ENCODE results near the gene MYO18B.

The MYO18B gene

GRCh38 chr22:26065847-26066246 lies 323.9 kb downstream of the MYO18B start:
- H3K9me3 ChIP-seq (replicated peaks in 1 of 2; ENCODE audit: control insufficient read depth in 2 of 2, insufficient read depth in 1 of 2, low read depth in 1 of 2, low read length in 2 of 2) = no peaks in the 10 kb centered on the region
- H3K9ac ChIP-seq (ENCODE audit: low read depth, low read length, poor library complexity) = no peak overlapping the region
- no peak for DNase-seq (ENCODE audit: low spot score)
- peaks cover 8 to 26% of the 10 kb centered on the region in 2 donors for H3K4me1 ChIP-seq (ENCODE audit: control insufficient read depth in 2 of 2, insufficient read depth in 1 of 2, low read depth in 1 of 2, low read length in 2 of 2)
- no peak overlapping the region for H2BK120ac ChIP-seq (ENCODE audit: low read depth, low read length)
- H2BK15ac ChIP-seq (ENCODE audit: low read length) = no peak overlapping the region
- no peak overlapping the region for H2AK5ac ChIP-seq (ENCODE audit: low read depth, low read length)
- no peak overlapping the region for H3K14ac ChIP-seq (ENCODE audit: low read length)
- H2BK12ac ChIP-seq (ENCODE audit: low read length) = no peak overlapping the region
- H2BK5ac ChIP-seq (ENCODE audit: low read length) = no peak overlapping the region
- H4K91ac ChIP-seq (ENCODE audit: low read depth, low read length, poor library complexity) = no peak overlapping the region
- no peak overlapping the region for H3K4me3 ChIP-seq (ENCODE audit: low read length in 2 of 2)
- H3K27ac ChIP-seq (replicated peaks; ENCODE audit: low read length) = peak overlapping the region; percentile 82
- no peak overlapping the region for H4K8ac ChIP-seq (ENCODE audit: low read depth, low read length)
- H3K79me1 ChIP-seq (ENCODE audit: low read depth, low read length) = no peaks in the 10 kb centered on the region
- no peaks in the 10 kb centered on the region for H3K36me3 ChIP-seq (replicated peaks in 1 of 2; ENCODE audit: control insufficient read depth in 2 of 2, insufficient read depth in 2 of 2, low read length in 2 of 2)
- H3K23ac ChIP-seq (ENCODE audit: low read depth, low read length, poor library complexity) = no peak overlapping the region
- no peak overlapping the region for H3K4ac ChIP-seq (ENCODE audit: low read length)
- H2AFZ ChIP-seq (ENCODE audit: low read length) = no peak overlapping the region
- H3K18ac ChIP-seq (ENCODE audit: low read length) = no peak overlapping the region
- H3K27me3 ChIP-seq (ENCODE audit: control insufficient read depth in 3 of 3, insufficient read depth in 3 of 3, low read depth in 1 of 3, low read length in 3 of 3) = peaks cover 0 to 2% (median 0%) of the 10 kb centered on the region in 3 experiments
- no peak overlapping the region for H3K4me2 ChIP-seq (ENCODE audit: insufficient read depth, low read length, poor library complexity, severe bottlenecking)
- no CpG with 5 or more reads among the region's 2 CpGs for WGBS, 2 donors (ENCODE audit: extremely low coverage in 2 of 2, insufficient read length in 2 of 2, insufficient replicate concordance in 1 of 2)

- Histone ChIP-seq H2BK120ac (ENCODE audit: low read depth, low read length) (no peak overlapping the region), H3K9ac (ENCODE audit: low read depth, low read length, poor library complexity) (no peak overlapping the region), H3K4me3 (ENCODE audit: low read length in 2 of 2) (no peak overlapping the region), H3K18ac (ENCODE audit: low read length) (no peak overlapping the region), H3K4me1 (ENCODE audit: control insufficient read depth in 2 of 2, insufficient read depth in 1 of 2, low read depth in 1 of 2, low read length in 2 of 2) (peaks cover 8 to 22% of the 10 kb centered on the region in 2 donors), H3K14ac (ENCODE audit: low read length) (no peak overlapping the region), H3K23ac (ENCODE audit: low read depth, low read length, poor library complexity) (no peak overlapping the region), H3K9me3 (replicated peaks in 1 of 2; ENCODE audit: control insufficient read depth in 2 of 2, insufficient read depth in 1 of 2, low read depth in 1 of 2, low read length in 2 of 2) (no peaks in the 10 kb centered on the region), H2BK12ac (ENCODE audit: low read length) (no peak overlapping the region), H2BK15ac (ENCODE audit: low read length) (no peak overlapping the region), H4K91ac (ENCODE audit: low read depth, low read length, poor library complexity) (no peak overlapping the region), H3K79me1 (ENCODE audit: low read depth, low read length) (no peaks in the 10 kb centered on the region), H3K36me3 (replicated peaks in 1 of 2; ENCODE audit: control insufficient read depth in 2 of 2, insufficient read depth in 2 of 2, low read length in 2 of 2) (no peaks in the 10 kb centered on the region), H3K4me2 (ENCODE audit: insufficient read depth, low read length, poor library complexity, severe bottlenecking) (peak overlapping the region; percentile 12), H2AK5ac (ENCODE audit: low read depth, low read length) (no peak overlapping the region), H3K27ac (replicated peaks; ENCODE audit: low read length) (peak overlapping the region; percentile 84), H4K8ac (ENCODE audit: low read depth, low read length) (no peak overlapping the region), H3K27me3 (ENCODE audit: control insufficient read depth in 3 of 3, insufficient read depth in 3 of 3, low read depth in 1 of 3, low read length in 3 of 3) (peaks cover 0 to 2% (median 0%) of the 10 kb centered on the region in 3 experiments), H2BK5ac (ENCODE audit: low read length) (no peak overlapping the region), H3K4ac (ENCODE audit: low read length) (no peak overlapping the region), H2AFZ (ENCODE audit: low read length) (peak overlapping the region; percentile 84)
- no CpG with 5 or more reads among the region's 6 CpGs for WGBS, 2 donors (ENCODE audit: extremely low coverage in 2 of 2, insufficient read length in 2 of 2, insufficient replicate concordance in 1 of 2)
- DNase-seq (ENCODE audit: low spot score) = peak; percentile 88
Measured at GRCh38 chr22:26066534-26066933, 324.5 kb downstream of the MYO18B start.

GRCh38 chr22:26068571-26068970 lies 326.6 kb downstream of the MYO18B start:
- no peak overlapping the region for H2BK12ac ChIP-seq (ENCODE audit: low read length)
- WGBS, 2 donors (ENCODE audit: extremely low coverage in 2 of 2, insufficient read length in 2 of 2, insufficient replicate concordance in 1 of 2) = no CpG with 5 or more reads among the region's 3 CpGs
- peaks cover 0 to 2% (median 0%) of the 10 kb centered on the region in 3 experiments for H3K27me3 ChIP-seq (ENCODE audit: control insufficient read depth in 3 of 3, insufficient read depth in 3 of 3, low read depth in 1 of 3, low read length in 3 of 3)
- H3K4me2 ChIP-seq (ENCODE audit: insufficient read depth, low read length, poor library complexity, severe bottlenecking) = no peak overlapping the region
- H3K9ac ChIP-seq (ENCODE audit: low read depth, low read length, poor library complexity) = no peak overlapping the region
- no peak overlapping the region for H2BK5ac ChIP-seq (ENCODE audit: low read length)
- H2BK15ac ChIP-seq (ENCODE audit: low read length) = no peak overlapping the region
- no peak for DNase-seq (ENCODE audit: low spot score)
- H3K27ac ChIP-seq (replicated peaks; ENCODE audit: low read length) = no peak overlapping the region
- no peak overlapping the region for H2BK120ac ChIP-seq (ENCODE audit: low read depth, low read length)
- H3K36me3 ChIP-seq (replicated peaks in 1 of 2; ENCODE audit: control insufficient read depth in 2 of 2, insufficient read depth in 2 of 2, low read length in 2 of 2) = no peaks in the 10 kb centered on the region
- no peak overlapping the region for H2AK5ac ChIP-seq (ENCODE audit: low read depth, low read length)
- H3K18ac ChIP-seq (ENCODE audit: low read length) = no peak overlapping the region
- H4K91ac ChIP-seq (ENCODE audit: low read depth, low read length, poor library complexity) = no peak overlapping the region
- no peak overlapping the region for H2AFZ ChIP-seq (ENCODE audit: low read length)
- H4K8ac ChIP-seq (ENCODE audit: low read depth, low read length) = no peak overlapping the region
- no peak overlapping the region for H3K14ac ChIP-seq (ENCODE audit: low read length)
- no peak overlapping the region for H3K23ac ChIP-seq (ENCODE audit: low read depth, low read length, poor library complexity)
- no peaks in the 10 kb centered on the region for H3K9me3 ChIP-seq (replicated peaks in 1 of 2; ENCODE audit: control insufficient read depth in 2 of 2, insufficient read depth in 1 of 2, low read depth in 1 of 2, low read length in 2 of 2)
- no peak overlapping the region for H3K4me3 ChIP-seq (ENCODE audit: low read length in 2 of 2)
- no peaks in the 10 kb centered on the region for H3K79me1 ChIP-seq (ENCODE audit: low read depth, low read length)
- H3K4me1 ChIP-seq (ENCODE audit: control insufficient read depth in 2 of 2, insufficient read depth in 1 of 2, low read depth in 1 of 2, low read length in 2 of 2) = peaks cover 8 to 22% of the 10 kb centered on the region in 2 donors
- no peak overlapping the region for H3K4ac ChIP-seq (ENCODE audit: low read length)

DNA sequence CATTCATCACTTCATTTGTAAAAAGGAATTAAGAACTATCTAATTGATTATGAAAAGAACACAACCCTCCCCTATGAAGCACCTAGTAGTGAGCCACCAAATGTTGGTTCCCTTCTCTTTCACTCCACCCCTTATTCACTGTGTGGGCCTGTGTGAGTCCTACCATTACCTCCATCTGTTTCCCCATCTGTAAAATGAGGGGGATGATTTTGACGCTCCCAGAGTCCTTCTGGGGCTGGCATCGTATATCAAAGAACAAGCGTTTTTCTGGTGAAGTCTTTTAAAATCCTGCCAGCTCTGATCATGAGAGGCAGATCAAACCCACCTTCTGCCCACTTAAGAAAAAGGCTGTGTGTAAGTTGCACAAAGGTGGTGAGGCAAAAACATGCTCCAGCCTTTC lies 330.6 kb downstream of the MYO18B start:
- Histone ChIP-seq H3K9ac (ENCODE audit: low read depth, low read length, poor library complexity) (no peak overlapping the region), H4K8ac (ENCODE audit: low read depth, low read length) (no peak overlapping the region), H3K4me1 (ENCODE audit: control insufficient read depth in 2 of 2, insufficient read depth in 1 of 2, low read depth in 1 of 2, low read length in 2 of 2) (peaks cover 0 to 9% of the 10 kb centered on the region in 2 donors), H3K14ac (ENCODE audit: low read length) (no peak overlapping the region), H2AFZ (ENCODE audit: low read length) (no peak overlapping the region), H3K4me3 (ENCODE audit: low read length in 2 of 2) (no peak overlapping the region), H2BK5ac (ENCODE audit: low read length) (no peak overlapping the region), H2BK12ac (ENCODE audit: low read length) (no peak overlapping the region), H3K9me3 (replicated peaks in 1 of 2; ENCODE audit: control insufficient read depth in 2 of 2, insufficient read depth in 1 of 2, low read depth in 1 of 2, low read length in 2 of 2) (no peaks in the 10 kb centered on the region), H3K27me3 (ENCODE audit: control insufficient read depth in 3 of 3, insufficient read depth in 3 of 3, low read depth in 1 of 3, low read length in 3 of 3) (no peaks in the 10 kb centered on the region), H3K4me2 (ENCODE audit: insufficient read depth, low read length, poor library complexity, severe bottlenecking) (no peak overlapping the region), H2AK5ac (ENCODE audit: low read depth, low read length) (no peak overlapping the region), H3K27ac (replicated peaks; ENCODE audit: low read length) (no peak overlapping the region), H4K91ac (ENCODE audit: low read depth, low read length, poor library complexity) (no peak overlapping the region), H3K23ac (ENCODE audit: low read depth, low read length, poor library complexity) (no peak overlapping the region), H2BK120ac (ENCODE audit: low read depth, low read length) (no peak overlapping the region), H3K36me3 (replicated peaks in 1 of 2; ENCODE audit: control insufficient read depth in 2 of 2, insufficient read depth in 2 of 2, low read length in 2 of 2) (no peaks in the 10 kb centered on the region), H3K79me1 (ENCODE audit: low read depth, low read length) (no peaks in the 10 kb centered on the region), H3K18ac (ENCODE audit: low read length) (no peak overlapping the region), H2BK15ac (ENCODE audit: low read length) (no peak overlapping the region), H3K4ac (ENCODE audit: low read length) (no peak overlapping the region)
- no peak for DNase-seq (ENCODE audit: low spot score)
- no CpG with 5 or more reads among the region's 3 CpGs for WGBS, 2 donors (ENCODE audit: extremely low coverage in 2 of 2, insufficient read length in 2 of 2, insufficient replicate concordance in 1 of 2)

Measured in neuronal stem cell (in vitro differentiated cells).